Nephron (organoid): ENCODE measurements around the gene ALX4.

Experiments used
- H3K27ac Mint-ChIP-seq, 3 experiments: 2 replicates each; pipeline ENCODE4 v1.8.0; 2020; ENCODE audit warnings: mixed read lengths in 3 of 3, mild to moderate bottlenecking in 2 of 3, moderate library complexity in 1 of 3
- H3K27me3 Mint-ChIP-seq: 2 replicates; pipeline ENCODE4 v1.8.0; 2021; ENCODE audit warnings: low read depth, mild to moderate bottlenecking, moderate library complexity, mixed read lengths
- H3K36me3 Mint-ChIP-seq: 2 replicates; pipeline ENCODE4 v1.8.0; 2020; ENCODE audit warnings: low read depth, mixed read lengths
- H3K4me1 Mint-ChIP-seq: 2 replicates; pipeline ENCODE4 v1.8.0; 2020; ENCODE audit warnings: mixed read lengths
- H3K4me3 Mint-ChIP-seq, 3 experiments: 2 replicates each; pipeline ENCODE4 v1.8.0; 2020; ENCODE audit warnings: mild to moderate bottlenecking in 3 of 3, mixed read lengths in 3 of 3, moderate library complexity in 2 of 3
- H3K9me3 Mint-ChIP-seq: 2 replicates; pipeline ENCODE4 v1.8.0; 2020; ENCODE audit warnings: mixed read lengths
- CTCF ChIP-seq, 3 experiments: fragments of 200-600 bp; sonication (generic); IDR thresholded peaks; one replicate each; pipeline ENCODE4 v1.5.0; 2021; ENCODE audit warnings: antibody characterized with exemption in 3 of 3; ENCODE audit not compliant: unreplicated experiment in 3 of 3

ALX4 gene

GRCh38 chr11:44258839-44259420 lies 51.0 kb downstream of the ALX4 start:
- TF ChIP-seq CTCF (IDR thresholded peaks at IDR 0.05; ENCODE audit: unreplicated experiment in 3 of 3): no peak
- H3K27ac Mint-ChIP-seq: peak overlapping the region in 2 of 3 experiments; percentile 10 to 13
- peaks cover 68% of the 10 kb centered on the region for H3K4me1 Mint-ChIP-seq
- peaks cover 8% of the 10 kb centered on the region for H3K27me3 Mint-ChIP-seq
- H3K9me3 Mint-ChIP-seq: peaks cover 5% of the 10 kb centered on the region
- H3K36me3 Mint-ChIP-seq: peaks cover 11% of the 10 kb centered on the region
- no peak overlapping the region for H3K4me3 Mint-ChIP-seq

- Mint-ChIP-seq H3K27ac (peak overlapping the region in 2 of 3 experiments; percentile 10 to 49), H3K4me1 (peaks cover 68% of the 10 kb centered on the region), H3K9me3 (peaks cover 13% of the 10 kb centered on the region), H3K4me3 (no peak overlapping the region), H3K27me3 (peaks cover 8% of the 10 kb centered on the region), H3K36me3 (peaks cover 19% of the 10 kb centered on the region)
- TF ChIP-seq CTCF (IDR thresholded peaks at IDR 0.05; ENCODE audit: unreplicated experiment in 3 of 3): no peak
Measured at GRCh38 chr11:44258190-44258489, 51.8 kb downstream of the ALX4 start.

- no peak overlapping the region for H3K4me3 Mint-ChIP-seq
- H3K27me3 Mint-ChIP-seq: peaks cover 3% of the 10 kb centered on the region
- H3K4me1 Mint-ChIP-seq: peaks cover 65% of the 10 kb centered on the region
- TF ChIP-seq CTCF (IDR thresholded peaks at IDR 0.05; ENCODE audit: unreplicated experiment in 3 of 3): no peak
- H3K9me3 Mint-ChIP-seq: peaks cover 19% of the 10 kb centered on the region
- peak overlapping the region in 1 of 3 experiments; percentile 49 for H3K27ac Mint-ChIP-seq
- peaks cover 25% of the 10 kb centered on the region for H3K36me3 Mint-ChIP-seq
Measured at GRCh38 chr11:44257338-44258189, 52.4 kb downstream of the ALX4 start.

GRCh38 chr11:44256673-44257291 lies 53.2 kb downstream of the ALX4 start:
- Mint-ChIP-seq H3K4me3 (no peak overlapping the region), H3K27me3 (no peaks in the 10 kb centered on the region), H3K4me1 (peaks cover 57% of the 10 kb centered on the region), H3K36me3 (peaks cover 33% of the 10 kb centered on the region), H3K27ac (peak overlapping the region in 1 of 3 experiments; percentile 14), H3K9me3 (peaks cover 26% of the 10 kb centered on the region)
- no peak for TF ChIP-seq CTCF (IDR thresholded peaks at IDR 0.05; ENCODE audit: unreplicated experiment in 3 of 3)

- Mint-ChIP-seq H3K27ac (peak overlapping the region in 1 of 3 experiments; percentile 3), H3K4me1 (peaks cover 48% of the 10 kb centered on the region), H3K4me3 (no peak overlapping the region), H3K9me3 (peaks cover 32% of the 10 kb centered on the region), H3K27me3 (no peaks in the 10 kb centered on the region), H3K36me3 (peaks cover 45% of the 10 kb centered on the region)
- TF ChIP-seq CTCF (IDR thresholded peaks at IDR 0.05; ENCODE audit: unreplicated experiment in 3 of 3): no peak
Measured at GRCh38 chr11:44255406-44256071, 54.4 kb downstream of the ALX4 start.
